Endothelial cell of umbilical vein (primary cell): ENCODE results near the gene CDH20. TPM values are rescaled to one million over a fixed set of nuclear protein-coding genes. Genes with fewer than 3 reads are reported as not detected.

Source experiments
- BruUV-seq: library from RNA; stranded (reverse); fragments of 400-500 nt; replicated peaks from 2 replicates; lab custom pipeline; 2021; lab: Mats Ljungman, UMichigan
- CTCF ChIA-PET: fragments of 300-600, 350-600 bp; sonication (Branson Sonifier 250); formaldehyde crosslinking; loops from one replicate; lab custom pipeline; 2021; ENCODE audit warnings: antibody characterized with exemption, inconsistent platforms; lab: Charles Lee
- POLR2A ChIA-PET: fragments of 300-600, 350-600 bp; sonication (Branson Sonifier 250); formaldehyde crosslinking; loops from one replicate; lab custom pipeline; 2021; ENCODE audit warnings: antibody characterized with exemption, inconsistent platforms; lab: Charles Lee
- DNase-seq: peaks from one replicate; pipeline ENCODE4 v3.0.0-alpha.2; 2011; ENCODE audit warnings: low read depth, low spot score
- FAIRE-seq: peaks from 2 replicates; lab custom pipeline; 2011; peaks lifted over from hg19 to GRCh38; lab: Jason Lieb, UNC
- H2AFZ ChIP-seq: 2 replicates; pipeline ENCODE4 v1.6.0; 2012; ENCODE audit warnings: low read depth, low read length, control low read depth, inconsistent platforms
- H3K27ac ChIP-seq: 2 replicates; pipeline ENCODE4 v1.5.1; 2011; ENCODE audit warnings: low read depth, mild to moderate bottlenecking, control low read depth, low read length, moderate library complexity; ENCODE audit not compliant: insufficient read depth
- H3K27me3 ChIP-seq, 2 experiments: 2 replicates each; pipeline versions ENCODE4 v1.6.0 to v1.6.1; 2011; ENCODE audit warnings: low read length in 2 of 2, mixed read lengths in 1 of 2; ENCODE audit not compliant: control insufficient read depth in 2 of 2, insufficient read depth in 2 of 2
- H3K36me3 ChIP-seq, 2 experiments: 2 replicates in 1 of 2; 3 replicates in 1 of 2; pipeline ENCODE4 v1.5.1; 2011; ENCODE audit warnings: low read length in 2 of 2, mild to moderate bottlenecking in 1 of 2, moderate library complexity in 1 of 2; ENCODE audit not compliant: control insufficient read depth in 2 of 2, insufficient read depth in 2 of 2; ENCODE audit errors: extremely low read depth in 1 of 2
- H3K4me1 ChIP-seq: 3 replicates; pipeline ENCODE4 v1.5.1; 2011; ENCODE audit warnings: mild to moderate bottlenecking, low read length; ENCODE audit not compliant: control insufficient read depth, insufficient read depth; ENCODE audit errors: extremely low read depth
- H3K4me2 ChIP-seq: 2 replicates; pipeline ENCODE4 v1.6.1; 2011; ENCODE audit warnings: low read length, control low read depth, mixed read lengths; ENCODE audit not compliant: insufficient read depth
- H3K4me3 ChIP-seq, 3 experiments: fragments of 200-600 bp in 1 of 3; sonication (generic), shearing (Covaris generic) in 1 of 3; replicated peaks in 1 of 3; 2 replicates each; pipeline ENCODE4 v1.5.1; 2011 to 2016; ENCODE audit warnings: control low read depth in 3 of 3, low read length in 3 of 3, mild to moderate bottlenecking in 2 of 3, inconsistent platforms in 1 of 3, low read depth in 1 of 3, moderate library complexity in 1 of 3; ENCODE audit not compliant: insufficient read depth in 1 of 3
- H3K79me2 ChIP-seq: 2 replicates; pipeline ENCODE4 v1.6.0; 2012; ENCODE audit warnings: low read length, inconsistent platforms; ENCODE audit not compliant: control insufficient read depth, insufficient read depth
- H3K9ac ChIP-seq: replicated peaks from 2 replicates; pipeline ENCODE3; 2011; ENCODE audit warnings: low read length, control low read depth; ENCODE audit not compliant: insufficient read depth; ENCODE audit errors: extremely low read depth
- H3K9me1 ChIP-seq: replicated peaks from 3 replicates; pipeline ENCODE4 v1.6.0; 2011; ENCODE audit warnings: mild to moderate bottlenecking, low read length; ENCODE audit not compliant: control insufficient read depth, insufficient read depth; ENCODE audit errors: extremely low read depth
- H3K9me3 ChIP-seq: replicated peaks from 2 replicates; pipeline ENCODE4 v1.5.1; 2012; ENCODE audit warnings: low read length, inconsistent platforms; ENCODE audit not compliant: control insufficient read depth, insufficient read depth
- H4K20me1 ChIP-seq: replicated peaks from 2 replicates; pipeline ENCODE3; 2011; ENCODE audit warnings: mild to moderate bottlenecking, low read length; ENCODE audit not compliant: control insufficient read depth, insufficient read depth; ENCODE audit errors: extremely low read depth
- CTCF ChIP-seq, 2 donors: IDR thresholded peaks; 1 replicate in 1 of 2; 2 replicates in 1 of 2; pipeline ENCODE4 v1.5.1; 2011; ENCODE audit warnings: low read length in 2 of 2, mild to moderate bottlenecking in 2 of 2, moderate library complexity in 2 of 2, control low read depth in 1 of 2, inconsistent platforms in 1 of 2, low read depth in 1 of 2; ENCODE audit not compliant: insufficient read depth in 1 of 2; ENCODE audit errors: extremely low read depth in 1 of 2
- EZH2 ChIP-seq: IDR thresholded peaks from 2 replicates; pipeline ENCODE4 v1.6.1; 2012; ENCODE audit warnings: borderline replicate concordance, low read depth, mild to moderate bottlenecking, moderate library complexity, low read length, inconsistent platforms; ENCODE audit not compliant: severe bottlenecking
- FOS ChIP-seq: IDR thresholded peaks from 2 replicates; pipeline ENCODE4 v1.6.1; 2011; ENCODE audit warnings: mild to moderate bottlenecking, low read length, moderate library complexity, borderline replicate concordance; ENCODE audit not compliant: insufficient read depth
- MAX ChIP-seq: IDR thresholded peaks from 2 replicates; pipeline ENCODE4 v1.6.1; 2011; ENCODE audit not compliant: insufficient read depth, insufficient read length
- MYC ChIP-seq: IDR thresholded peaks from one replicate; pipeline ENCODE4 v1.6.1; 2011; ENCODE audit warnings: mild to moderate bottlenecking, low read depth, low read length
- POLR2AphosphoS5 ChIP-seq: IDR thresholded peaks from 2 replicates; pipeline ENCODE4 v1.6.1; 2012; ENCODE audit warnings: low read depth, mild to moderate bottlenecking, control low read depth, low read length, moderate library complexity; ENCODE audit not compliant: insufficient read depth
- dilution Hi-C: fragments of 300-500 bp; cut with MboI; formaldehyde crosslinking; loops from one replicate; pipeline ENCODE4 v1.15.0; 2019; ENCODE audit warnings: low sequenced_read_pairs; ENCODE audit not compliant: extremely low pct_ligation_motif_present
- intact Hi-C: fragments of 100-400 bp; cut with micrococcal nuclease; formaldehyde crosslinking; loops from one replicate; pipeline ENCODE4 v1.10.0; 2022
- polyA plus RNA-seq, 4 experiments: library from polyadenylated mRNA; depleted of rRNA in 3 of 4; stranded (reverse) in 3 of 4; unstranded in 1 of 4; fragments of >200 nt; gene quantifications; 2 replicates each; pipeline versions ENCODE4 v1.2.1 to v1.2.3, GENCODE V29; 2011 to 2012; ENCODE audit warnings: missing spikeins in 1 of 4
- total RNA-seq: library from RNA; stranded (reverse); gene quantifications from 2 replicates; pipeline ENCODE4 v1.2.3, GENCODE V29; 2021

Gene CDH20
- total and polyA plus RNA-seq, 2 donors (not counting 3 experiments of a cell fraction or from before 2014, with no cell fraction given) = not detected

- intact Hi-C loops = no loop called here
- no TSS peak for BruUV-seq
Observed at GRCh38 chr18:61335684-61336555, 2.7 kb downstream of the CDH20 start.

More at GRCh38 chr18:61335684-61336555, 2.7 kb downstream of the CDH20 start:
- dilution Hi-C loops = no loop called here
- Histone ChIP-seq H3K9ac (no peak overlapping the region), H3K27ac (no peak overlapping the region), H3K27me3 (peaks cover 14 to 16% of the 10 kb centered on the region in 2 experiments), H3K4me1 (peaks cover 11% of the 10 kb centered on the region), H3K9me1 (no peaks in the 10 kb centered on the region), H3K4me3 (no peak overlapping the region), H3K4me2 (no peak overlapping the region), H3K36me3 (no peaks in the 10 kb centered on the region), H2AFZ (no peak overlapping the region), H4K20me1 (no peaks in the 10 kb centered on the region), H3K79me2 (no peaks in the 10 kb centered on the region), H3K9me3 (no peaks in the 10 kb centered on the region)
- ChIA-PET POLR2A (no interaction called here), CTCF (interaction anchor here (0.7 to 6.1 kb wide), 4 partner anchors 12 to 167 kb away, joined by 3 to 27 read pairs (median 12); no protein-coding TSS in a partner anchor)
- no peak for DNase-seq
- FAIRE-seq = no peak
- TF ChIP-seq EZH2 (no peak), CTCF (IDR thresholded peaks at IDR 0.05; ENCODE audit: extremely low read depth in 1 of 2, insufficient read depth in 1 of 2, low read depth in 1 of 2, low read length in 2 of 2) (no peak), MAX (no peak), POLR2AphosphoS5 (no peak), FOS (no peak), MYC (no peak)
